Transverse colon (tissue), 4 donors: ENCODE results near the gene OR4C3. TPM values are rescaled to one million over a fixed set of nuclear protein-coding genes. Genes with fewer than 3 reads are reported as not detected.
A peak's percentile ranks its signal among the peaks of the same experiment; 100 is the strongest.
"Not testable (repeated sequence)": the region's sequence is repeated elsewhere in the genome, so short reads cannot be mapped to it uniquely, and the experiment has no call there.

Experiments
- DNase-seq: peaks from one replicate; pipeline ENCODE4 v3.0.0-alpha.2; 2019
- H3K27ac ChIP-seq, 4 donors: fragments of 200-600 bp; sonication (generic); 2 replicates each; pipeline ENCODE4 v1.5.1; 2016 to 2018; ENCODE audit warnings: inconsistent platforms in 4 of 4
- H3K27me3 ChIP-seq: fragments of 200-600 bp; sonication (generic); 2 replicates; pipeline ENCODE4 v1.5.1; 2017; ENCODE audit warnings: inconsistent platforms
- H3K36me3 ChIP-seq, 4 donors: fragments of 200-600 bp; sonication (generic); 2 replicates each; pipeline ENCODE4 v1.5.1; 2017 to 2019; ENCODE audit warnings: inconsistent platforms in 4 of 4
- H3K4me1 ChIP-seq, 4 donors: fragments of 200-600 bp; sonication (generic); 2 replicates each; pipeline ENCODE4 v1.5.1; 2017 to 2020; ENCODE audit warnings: inconsistent platforms in 4 of 4
- H3K4me3 ChIP-seq, 4 donors: fragments of 200-600 bp; sonication (generic); 1 replicate in 1 of 4; 2 replicates in 3 of 4; pipeline versions ENCODE4 v1.5.1 to v1.6.1; 2017 to 2019; ENCODE audit warnings: inconsistent platforms in 4 of 4
- H3K9me3 ChIP-seq, 2 donors: fragments of 200-600 bp; sonication (generic); 2 replicates each; pipeline ENCODE4 v1.5.1; 2017 to 2019; ENCODE audit warnings: inconsistent platforms in 2 of 2
- CTCF ChIP-seq, 5 experiments: fragments of 200-600 bp in 3 of 5; fragments of 450-650 bp in 2 of 5; sonication (generic) in 3 of 5; IDR thresholded peaks; 1 replicate in 2 of 5; 2 replicates in 3 of 5; pipeline ENCODE4 v1.5.1; 2016 to 2017; ENCODE audit warnings: antibody characterized with exemption in 5 of 5, inconsistent platforms in 3 of 5, mild to moderate bottlenecking in 2 of 5, moderate library complexity in 1 of 5
- EP300 ChIP-seq: sonication (generic); formaldehyde crosslinking; IDR thresholded peaks from one replicate; pipeline ENCODE4 v1.6.1; 2017; ENCODE audit warnings: antibody characterized with exemption, low read depth
- POLR2A ChIP-seq: fragments of 450-650 bp; IDR thresholded peaks from one replicate; pipeline ENCODE4 v1.6.1; 2016; ENCODE audit warnings: antibody characterized with exemption, mild to moderate bottlenecking, moderate library complexity
- POLR2AphosphoS5 ChIP-seq, 3 donors: sonication (generic); formaldehyde crosslinking; IDR thresholded peaks; one replicate each; pipeline ENCODE4 v1.6.1; 2016; ENCODE audit warnings: antibody characterized with exemption in 3 of 3
- WGBS, 2 donors: methylation state at CpG; one replicate each; pipeline ENCODE4 v1.1.5; 2018; ENCODE audit warnings: low coverage in 1 of 2; 5-methylcytosine and 5-hydroxymethylcytosine counted together
- in situ Hi-C, 4 donors: fragments of 200-750 bp; cut with MboI; loops; one replicate each; pipeline versions ENCODE4 v1.15.0 to v1.15.1; 2017; ENCODE audit warnings: low sequenced_read_pairs in 3 of 4, low pct_ligation_motif_present in 1 of 4, low pct_unique_long_range_greater_than_20kb in 1 of 4
- intact Hi-C: fragments of 100-400 bp; cut with DNase I; formaldehyde crosslinking; loops from one replicate; pipeline ENCODE4 v1.15.1; 2023; ENCODE audit warnings: low total_unique reads
- total RNA-seq, 4 donors: library from RNA; depleted of rRNA; stranded (reverse); fragments of >200 nt; gene quantifications; one replicate each; pipeline ENCODE4 v1.1.0, GENCODE V29; 2016

The OR4C3 gene
- not detected for total RNA-seq

- H3K27me3 ChIP-seq, H3K36me3 ChIP-seq, H3K4me1 ChIP-seq, H3K9me3 ChIP-seq, H3K4me3 ChIP-seq, intact Hi-C loops, DNase-seq, H3K27ac ChIP-seq: not testable (repeated sequence)
- in situ Hi-C loops: loop anchor here in 1 of 4 donors (5.0 kb wide), 1 partner anchor 1733 kb away; no protein-coding TSS in a partner anchor
Observed at GRCh38 chr11:48324620-48325019, at the start of gene OR4C3. Gene OR4C3, plus strand, starts transcription at chr11:48324920. Its CDS starts 102 bp downstream, at chr11:48325022.

GRCh38 chr11:48305923-48306322, 18.8 kb upstream of the OR4C3 start, which contains the start of gene OR4S1:
Gene OR4S1, plus strand, starts transcription at chr11:48306223. Its CDS starts 0 bp downstream, at chr11:48306223.
- 56 to 75% methylated on average over 1 of the region's 1 CpG for WGBS, 2 donors
- Histone ChIP-seq H3K9me3 (no peaks in the 10 kb centered on the region), H3K27me3 (no peaks in the 10 kb centered on the region), H3K4me3 (no peak within 1 kb of the TSS), H3K27ac (no peak within 1 kb of the TSS), H3K36me3 (no peaks in the 10 kb centered on the region), H3K4me1 (no peaks in the 10 kb centered on the region)
- no peak for TF ChIP-seq POLR2A
- TF ChIP-seq POLR2AphosphoS5 (IDR thresholded peaks at IDR 0.05): no peak
- TF ChIP-seq EP300: no peak
- no peak for TF ChIP-seq CTCF (IDR thresholded peaks at IDR 0.05)
- intact Hi-C loops: no loop called here
- in situ Hi-C loops: no loop called here
- no peak for DNase-seq

DNA sequence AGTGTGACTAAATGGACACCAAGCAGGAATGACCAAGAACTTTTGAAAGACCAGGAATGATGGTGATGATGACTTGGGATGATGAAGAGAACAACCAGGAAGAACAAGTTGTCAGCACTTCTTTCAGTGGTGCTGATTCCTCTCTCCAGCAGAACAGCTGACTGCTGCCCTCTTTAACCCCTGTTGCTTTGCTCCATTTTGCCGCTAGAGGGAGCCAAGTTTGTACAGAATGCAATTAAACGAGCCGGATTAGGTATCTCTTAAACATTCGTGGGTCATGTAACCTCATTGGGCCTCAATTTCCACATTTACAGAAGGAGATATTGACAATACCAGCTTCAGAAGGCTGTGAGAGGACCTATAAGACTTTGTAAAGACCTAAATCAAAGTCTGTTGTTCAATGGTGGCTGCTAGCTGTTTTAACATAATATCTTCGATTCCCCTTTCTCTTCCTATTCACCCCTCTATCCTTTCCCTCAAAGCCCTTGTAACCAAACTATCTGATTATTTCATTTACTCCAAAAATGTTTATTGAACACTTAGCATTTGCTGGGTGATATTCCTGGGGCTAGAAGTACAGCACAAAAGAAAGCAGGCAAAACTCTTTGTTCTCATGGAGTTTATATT, 16.8 kb upstream of the OR4C3 start:
- Histone ChIP-seq H3K9me3 (no peaks in the 10 kb centered on the region), H3K4me3 (no peak overlapping the region), H3K27me3 (no peaks in the 10 kb centered on the region), H3K27ac (no peak overlapping the region), H3K36me3 (no peaks in the 10 kb centered on the region), H3K4me1 (no peaks in the 10 kb centered on the region)
- 22 to 100% methylated on average over 1 to 5 of the region's 5 CpGs for WGBS, 2 donors
- no peak for TF ChIP-seq POLR2AphosphoS5 (IDR thresholded peaks at IDR 0.05)
- TF ChIP-seq EP300: no peak
- peak; percentile 52 to 80 (median 65) for TF ChIP-seq CTCF (IDR thresholded peaks at IDR 0.05)
- intact Hi-C loops (no loop called here), in situ Hi-C loops (no loop called here)
- DNase-seq: peak; percentile 61

DNA sequence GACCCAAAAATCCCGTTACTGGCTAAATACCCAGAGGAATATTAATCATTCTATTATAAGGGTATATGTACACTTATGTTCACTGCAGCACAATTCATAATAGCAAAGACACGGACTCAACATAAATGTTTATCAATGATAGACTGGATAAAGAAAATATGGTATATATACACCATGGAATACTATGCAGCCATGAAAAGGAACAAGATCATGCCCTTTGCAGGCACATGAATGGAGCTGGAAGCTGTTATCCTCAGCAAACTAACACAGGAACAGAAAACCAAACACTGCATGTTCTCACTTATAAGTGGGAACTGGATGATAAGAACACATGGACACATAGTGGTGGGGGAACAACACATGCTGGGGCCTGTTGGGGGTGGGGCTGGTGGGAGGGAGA, 11.1 kb upstream of the OR4C3 start:
- H3K27ac ChIP-seq, H3K4me3 ChIP-seq, H3K27me3 ChIP-seq, DNase-seq, in situ Hi-C loops, H3K4me1 ChIP-seq, intact Hi-C loops, H3K36me3 ChIP-seq, H3K9me3 ChIP-seq: not testable (repeated sequence)
- 34 to 42% methylated on average over 2 of the region's 2 CpGs for WGBS, 2 donors

- H3K27ac ChIP-seq, H3K4me3 ChIP-seq, H3K9me3 ChIP-seq, H3K27me3 ChIP-seq, intact Hi-C loops, H3K4me1 ChIP-seq, DNase-seq, H3K36me3 ChIP-seq: not testable (repeated sequence)
- WGBS, 2 donors: 80 to 83% methylated on average over 2 of the region's 2 CpGs
- in situ Hi-C loops: loop anchor here in 1 of 4 donors (5.0 kb wide), 1 partner anchor 1737 kb away; no protein-coding TSS in a partner anchor
Observed at GRCh38 chr11:48319813-48320212, 4.9 kb upstream of the OR4C3 start.

- 24 to 49% methylated on average over 2 of the region's 2 CpGs for WGBS, 2 donors
- Histone ChIP-seq H3K4me3 (no peak overlapping the region), H3K27me3 (no peaks in the 10 kb centered on the region), H3K36me3 (no peaks in the 10 kb centered on the region), H3K27ac (no peak overlapping the region), H3K4me1 (no peaks in the 10 kb centered on the region), H3K9me3 (no peaks in the 10 kb centered on the region)
- intact Hi-C loops (no loop called here), in situ Hi-C loops (no loop called here)
- no peak for DNase-seq
- no peak for TF ChIP-seq CTCF (IDR thresholded peaks at IDR 0.05)
- TF ChIP-seq EP300: no peak
- TF ChIP-seq POLR2AphosphoS5 (IDR thresholded peaks at IDR 0.05): no peak
- TF ChIP-seq POLR2A: no peak
Observed at GRCh38 chr11:48341466-48341865, 16.7 kb downstream of the OR4C3 start.

DNA sequence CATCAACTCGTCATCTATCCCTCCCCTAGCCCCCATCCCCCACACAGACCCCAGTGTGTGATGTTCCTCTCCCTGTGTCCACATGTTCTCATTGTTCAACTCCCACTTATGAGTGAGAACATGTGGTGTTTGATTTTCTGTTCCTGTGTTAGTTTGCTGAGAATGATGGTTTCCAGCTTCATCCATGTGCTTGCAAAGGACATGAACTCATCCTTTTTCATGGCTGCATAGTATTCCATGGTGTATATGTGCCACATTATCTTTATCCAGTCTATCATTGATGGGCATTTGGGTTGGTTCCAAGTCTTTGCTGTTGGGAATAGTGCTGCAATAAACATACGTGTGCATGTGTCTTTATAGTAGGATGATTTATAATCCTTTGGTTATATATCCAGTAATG, 17.8 kb downstream of the OR4C3 start:
- H3K4me1 ChIP-seq, in situ Hi-C loops, H3K9me3 ChIP-seq, H3K27ac ChIP-seq, H3K4me3 ChIP-seq, intact Hi-C loops, H3K36me3 ChIP-seq, DNase-seq, H3K27me3 ChIP-seq: not testable (repeated sequence)
- WGBS, 2 donors: 33 to 43% methylated on average over 2 of the region's 2 CpGs

GRCh38 chr11:48346286-48346685, 21.6 kb downstream of the OR4C3 start:
- H3K36me3 ChIP-seq, H3K27me3 ChIP-seq, H3K4me1 ChIP-seq, H3K27ac ChIP-seq, in situ Hi-C loops, DNase-seq, H3K9me3 ChIP-seq, intact Hi-C loops, H3K4me3 ChIP-seq: not testable (repeated sequence)
- WGBS, 2 donors: 81% methylated on average over 5 of the region's 5 CpGs; no CpG with 5 or more reads in 1 of the 2 donors
